ENCODE measurements around the gene SHANK3. TPM values are rescaled to one million over a fixed set of nuclear protein-coding genes. Genes with fewer than 3 reads are reported as not detected.

SHANK3 gene
- total RNA-seq, 1 experiment from 2014 or later = 2.6 TPM

- peaks cover 6% of the 10 kb centered on the region for H3K9me3 ChIP-seq
- H3K4me3 ChIP-seq = no peak overlapping the region
- DNase-seq = no peak
- H3K27me3 ChIP-seq = no peaks in the 10 kb centered on the region
- no peaks in the 10 kb centered on the region for H3K36me3 ChIP-seq
These were observed 15.2 kb downstream of the SHANK3 start for GRCh38 chr22:50687829-50688228.

- Histone ChIP-seq H3K9me3 (peaks cover 6% of the 10 kb centered on the region), H3K27me3 (no peaks in the 10 kb centered on the region), H3K4me3 (no peak overlapping the region), H3K36me3 (no peaks in the 10 kb centered on the region)
- no peak for DNase-seq
These were observed 15.8 kb downstream of the SHANK3 start for GRCh38 chr22:50688448-50688847.

GRCh38 chr22:50691521-50691920, 18.9 kb downstream of the SHANK3 start:
- H3K4me3 ChIP-seq = no peak overlapping the region
- peaks cover 6% of the 10 kb centered on the region for H3K9me3 ChIP-seq
- no peaks in the 10 kb centered on the region for H3K27me3 ChIP-seq
- no peaks in the 10 kb centered on the region for H3K36me3 ChIP-seq
- peak; percentile 31 for DNase-seq

- Histone ChIP-seq H3K4me3 (no peak overlapping the region), H3K27me3 (no peaks in the 10 kb centered on the region), H3K9me3 (peaks cover 6% of the 10 kb centered on the region), H3K36me3 (no peaks in the 10 kb centered on the region)
- no peak for DNase-seq
These were observed 20.8 kb downstream of the SHANK3 start for GRCh38 chr22:50693462-50693861.

GRCh38 chr22:50694099-50694605, 21.5 kb downstream of the SHANK3 start:
- Histone ChIP-seq H3K4me3 (no peak overlapping the region), H3K36me3 (no peaks in the 10 kb centered on the region; the same call in 1 of the 2 replicates), H3K9me3 (peaks cover 6% of the 10 kb centered on the region), H3K27me3 (no peaks in the 10 kb centered on the region)
- DNase-seq = no peak

- peaks cover 6% of the 10 kb centered on the region for H3K9me3 ChIP-seq
- no peak overlapping the region for H3K4me3 ChIP-seq
- no peak for DNase-seq
- H3K36me3 ChIP-seq = no peaks in the 10 kb centered on the region; the same call in 1 of the 2 replicates
- no peaks in the 10 kb centered on the region for H3K27me3 ChIP-seq
These were observed 22.3 kb downstream of the SHANK3 start for GRCh38 chr22:50694766-50695420.

- no peaks in the 10 kb centered on the region for H3K27me3 ChIP-seq
- no peak overlapping the region for H3K4me3 ChIP-seq
- H3K9me3 ChIP-seq = peaks cover 6% of the 10 kb centered on the region
- DNase-seq = no peak
- no peaks in the 10 kb centered on the region; the same call in 1 of the 2 replicates for H3K36me3 ChIP-seq
These were observed 23.0 kb downstream of the SHANK3 start for GRCh38 chr22:50695421-50696250.

GRCh38 chr22:50696251-50696798, 23.7 kb downstream of the SHANK3 start:
- no peaks in the 10 kb centered on the region; the same call in 1 of the 2 replicates for H3K36me3 ChIP-seq
- no peak overlapping the region for H3K4me3 ChIP-seq
- H3K9me3 ChIP-seq = peaks cover 6% of the 10 kb centered on the region
- no peaks in the 10 kb centered on the region for H3K27me3 ChIP-seq
- no peak for DNase-seq

GRCh38 chr22:50696799-50697561, 24.4 kb downstream of the SHANK3 start:
- no peaks in the 10 kb centered on the region; the same call in 1 of the 2 replicates for H3K36me3 ChIP-seq
- H3K27me3 ChIP-seq = no peaks in the 10 kb centered on the region
- peak; percentile 43 for DNase-seq
- H3K9me3 ChIP-seq = peaks cover 3% of the 10 kb centered on the region; the same call in 1 of the 2 replicates
- peak overlapping the region; percentile 38 for H3K4me3 ChIP-seq

- Histone ChIP-seq H3K4me3 (peak overlapping the region; percentile 45), H3K36me3 (no peaks in the 10 kb centered on the region; the same call in 1 of the 2 replicates), H3K9me3 (no peaks in the 10 kb centered on the region), H3K27me3 (no peaks in the 10 kb centered on the region)
- no peak for DNase-seq
These were observed 25.3 kb downstream of the SHANK3 start for GRCh38 chr22:50697667-50698506.

GRCh38 chr22:50698546-50698945, 25.9 kb downstream of the SHANK3 start:
- no peaks in the 10 kb centered on the region; the same call in 1 of the 2 replicates for H3K36me3 ChIP-seq
- H3K9me3 ChIP-seq = no peaks in the 10 kb centered on the region
- no peaks in the 10 kb centered on the region for H3K27me3 ChIP-seq
- no peak overlapping the region for H3K4me3 ChIP-seq
- DNase-seq = no peak

- DNase-seq = no peak
- Histone ChIP-seq H3K27me3 (no peaks in the 10 kb centered on the region), H3K36me3 (no peaks in the 10 kb centered on the region; the same call in 1 of the 2 replicates), H3K4me3 (no peak overlapping the region), H3K9me3 (no peaks in the 10 kb centered on the region)
These were observed 26.6 kb downstream of the SHANK3 start for GRCh38 chr22:50699001-50699755.

GRCh38 chr22:50699756-50700386, 27.2 kb downstream of the SHANK3 start:
- Histone ChIP-seq H3K36me3 (no peaks in the 10 kb centered on the region; the same call in 1 of the 2 replicates), H3K9me3 (no peaks in the 10 kb centered on the region), H3K27me3 (no peaks in the 10 kb centered on the region), H3K4me3 (no peak overlapping the region)
- DNase-seq = no peak

GRCh38 chr22:50700387-50701075, 27.9 kb downstream of the SHANK3 start:
- H3K4me3 ChIP-seq = no peak overlapping the region
- H3K9me3 ChIP-seq = no peaks in the 10 kb centered on the region
- H3K36me3 ChIP-seq = peaks cover 4% of the 10 kb centered on the region; the same call in 1 of the 2 replicates
- DNase-seq = no peak
- H3K27me3 ChIP-seq = no peaks in the 10 kb centered on the region

All from MG63 (cell line).